ENCODE measurements around the gene PRR16. TPM values are rescaled to one million over a fixed set of nuclear protein-coding genes. Genes with fewer than 3 reads are reported as not detected.
A peak's percentile ranks its signal among the peaks of the same experiment; 100 is the strongest.

The PRR16 gene
- total RNA-seq, 1 donor from 2014 or later: 10.7 TPM

GRCh38 chr5:120512068-120512467 lies 48.0 kb downstream of the PRR16 start:
- no peak for TF ChIP-seq CTCF (IDR thresholded peaks at IDR 0.05)

GRCh38 chr5:120512791-120513650 lies 48.9 kb downstream of the PRR16 start:
- TF ChIP-seq CTCF (IDR thresholded peaks at IDR 0.05): no peak
- Mint-ChIP-seq H3K27ac (ENCODE audit: unreplicated experiment) (no peak overlapping the region), H3K9me3 (ENCODE audit: low read depth) (no peaks in the 10 kb centered on the region)

More at GRCh38 chr5:120512068-120512467, 48.0 kb downstream of the PRR16 start:
- Mint-ChIP-seq H3K9me3 (ENCODE audit: low read depth) (no peaks in the 10 kb centered on the region), H3K27me3 (ENCODE audit: low read depth) (no peaks in the 10 kb centered on the region), H3K4me1 (ENCODE audit: low read depth) (peaks cover 41% of the 10 kb centered on the region), H3K27ac (ENCODE audit: unreplicated experiment) (no peak overlapping the region), H3K4me3 (ENCODE audit: unreplicated experiment) (no peak overlapping the region), H3K36me3 (ENCODE audit: low read depth) (no peaks in the 10 kb centered on the region)
- no peak for DNase-seq (ENCODE audit: low spot score)

GRCh38 chr5:120516805-120517204 lies 52.7 kb downstream of the PRR16 start:
- no peak for TF ChIP-seq CTCF (IDR thresholded peaks at IDR 0.05)
- DNase-seq (ENCODE audit: low spot score): no peak
- H3K27ac Mint-ChIP-seq (ENCODE audit: unreplicated experiment): no peak overlapping the region
- no peak overlapping the region for H3K4me3 Mint-ChIP-seq (ENCODE audit: unreplicated experiment)
- no peaks in the 10 kb centered on the region for H3K27me3 Mint-ChIP-seq (ENCODE audit: low read depth)
- no peaks in the 10 kb centered on the region for H3K9me3 Mint-ChIP-seq (ENCODE audit: low read depth)
- no peaks in the 10 kb centered on the region for H3K36me3 Mint-ChIP-seq (ENCODE audit: low read depth)
- H3K4me1 Mint-ChIP-seq (ENCODE audit: low read depth): peaks cover 30% of the 10 kb centered on the region

More at GRCh38 chr5:120512791-120513650, 48.9 kb downstream of the PRR16 start:
- no peaks in the 10 kb centered on the region for H3K27me3 Mint-ChIP-seq (ENCODE audit: low read depth)
- no peaks in the 10 kb centered on the region for H3K36me3 Mint-ChIP-seq (ENCODE audit: low read depth)
- peaks cover 43% of the 10 kb centered on the region for H3K4me1 Mint-ChIP-seq (ENCODE audit: low read depth)
- no peak overlapping the region for H3K4me3 Mint-ChIP-seq (ENCODE audit: unreplicated experiment)
- no peak for DNase-seq (ENCODE audit: low spot score)

GRCh38 chr5:120517607-120518252 lies 53.6 kb downstream of the PRR16 start:
- H3K27me3 Mint-ChIP-seq (ENCODE audit: low read depth): no peaks in the 10 kb centered on the region
- no peak for TF ChIP-seq CTCF (IDR thresholded peaks at IDR 0.05)
- no peak overlapping the region for H3K4me3 Mint-ChIP-seq (ENCODE audit: unreplicated experiment)
- no peak for DNase-seq (ENCODE audit: low spot score)
- H3K4me1 Mint-ChIP-seq (ENCODE audit: low read depth): peaks cover 24% of the 10 kb centered on the region
- H3K36me3 Mint-ChIP-seq (ENCODE audit: low read depth): no peaks in the 10 kb centered on the region
- peak overlapping the region; percentile 46 for H3K27ac Mint-ChIP-seq (ENCODE audit: unreplicated experiment)
- no peaks in the 10 kb centered on the region for H3K9me3 Mint-ChIP-seq (ENCODE audit: low read depth)

GRCh38 chr5:120518581-120518980 lies 54.5 kb downstream of the PRR16 start:
- H3K9me3 Mint-ChIP-seq (ENCODE audit: low read depth): no peaks in the 10 kb centered on the region
- TF ChIP-seq CTCF (IDR thresholded peaks at IDR 0.05): no peak
- no peaks in the 10 kb centered on the region for H3K27me3 Mint-ChIP-seq (ENCODE audit: low read depth)
- no peak overlapping the region for H3K27ac Mint-ChIP-seq (ENCODE audit: unreplicated experiment)
- DNase-seq (ENCODE audit: low spot score): no peak
- H3K4me3 Mint-ChIP-seq (ENCODE audit: unreplicated experiment): no peak overlapping the region
- H3K36me3 Mint-ChIP-seq (ENCODE audit: low read depth): no peaks in the 10 kb centered on the region
- H3K4me1 Mint-ChIP-seq (ENCODE audit: low read depth): peaks cover 24% of the 10 kb centered on the region
